T-helper 2 cell (primary cell): ENCODE results near the gene ZBTB2.
"Not testable (repeated sequence)": the region's sequence is repeated elsewhere in the genome, so short reads cannot be mapped to it uniquely, and the experiment has no call there.

Experiments
- DNase-seq, 5 experiments: peaks; one replicate each; pipeline versions ENCODE4 v3.0.0 to v3.0.0-alpha.2; 2012 to 2022

The ZBTB2 gene

DNA sequence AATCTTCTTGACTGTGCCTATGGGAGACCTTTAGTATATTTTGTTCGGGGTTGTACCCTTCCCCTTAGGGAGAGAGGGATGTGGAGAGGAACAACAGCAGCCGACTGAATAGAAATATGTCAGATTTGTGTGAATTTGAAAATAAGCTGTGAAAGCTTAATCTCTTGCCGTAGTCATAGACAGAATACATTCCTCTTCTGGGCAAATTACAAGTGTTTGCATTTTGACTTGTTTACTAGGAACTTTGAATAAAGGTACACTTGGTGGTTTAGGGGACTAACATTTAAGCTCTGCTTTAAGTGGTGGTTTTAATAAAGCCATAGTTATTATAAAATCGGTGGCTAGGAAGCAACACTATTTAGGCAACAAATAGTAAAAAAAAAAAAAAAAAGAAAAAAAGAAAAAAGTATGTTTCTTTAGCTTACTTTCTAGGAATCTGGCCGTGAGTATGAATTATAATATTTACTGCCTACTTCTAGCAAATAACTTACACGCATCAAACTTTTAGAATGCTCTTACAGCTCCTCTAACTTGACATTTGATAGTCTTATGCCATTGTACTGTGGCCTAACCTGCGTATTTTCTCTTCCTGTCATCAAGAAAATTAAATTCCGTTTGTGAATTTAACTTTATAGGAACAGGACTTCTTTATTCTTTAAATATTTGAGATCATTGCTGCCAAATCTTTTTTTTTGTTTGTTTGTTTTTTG, 65.1 kb downstream of the ZBTB2 start:
- no peak for DNase-seq

- peak in 1 of 5 experiments; percentile 16 for DNase-seq
Observed at GRCh38 chr6:151325075-151326050, 66.0 kb downstream of the ZBTB2 start.

- DNase-seq, result no peak
Observed at GRCh38 chr6:151324488-151324825, 66.9 kb downstream of the ZBTB2 start.

GRCh38 chr6:151323791-151324487, 67.4 kb downstream of the ZBTB2 start:
- peak; percentile 41 to 71 (median 58) for DNase-seq

DNA sequence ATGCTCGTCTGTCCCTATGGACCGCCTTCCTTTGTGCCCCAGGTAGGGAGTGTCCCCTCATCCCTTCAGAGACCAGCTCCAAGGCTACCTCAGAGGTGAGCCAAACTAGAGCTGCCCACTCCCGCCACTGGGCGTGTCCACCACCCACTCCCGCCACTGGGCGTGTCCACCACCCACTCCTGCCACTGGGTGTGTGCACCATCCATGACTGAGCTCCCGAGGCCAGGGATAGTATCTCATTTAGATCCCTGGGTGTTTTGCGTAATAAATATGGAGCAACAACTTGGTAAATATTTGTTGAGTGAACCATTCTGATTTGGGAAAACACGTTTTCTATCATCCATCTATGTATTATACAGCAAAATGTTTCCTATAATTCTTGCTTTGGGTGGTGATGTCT, 68.8 kb downstream of the ZBTB2 start:
- DNase-seq, result no peak

DNA sequence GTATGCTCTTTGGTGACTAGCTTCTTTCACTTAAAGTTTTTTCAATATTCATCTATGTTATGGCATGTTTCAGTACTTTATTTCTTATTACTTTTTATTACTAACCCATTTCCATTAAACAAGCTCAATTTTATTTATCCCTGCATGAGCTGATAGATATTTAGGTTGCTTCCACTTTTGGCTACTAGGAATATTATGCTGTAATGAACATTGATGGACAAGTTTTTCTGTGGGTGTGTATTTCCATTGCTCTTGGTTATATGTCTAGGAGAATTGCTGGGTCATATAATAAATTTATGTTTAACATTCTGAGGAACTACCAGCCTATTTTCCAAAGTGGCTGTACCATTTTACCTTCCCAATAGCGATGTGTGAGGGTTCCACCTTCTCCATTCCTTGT, 69.9 kb downstream of the ZBTB2 start:
- DNase-seq, result no peak

GRCh38 chr6:151320140-151320539, 71.2 kb downstream of the ZBTB2 start:
- no peak for DNase-seq

- no peak for DNase-seq
Observed at GRCh38 chr6:151317995-151318365, 73.4 kb downstream of the ZBTB2 start.

- no peak for DNase-seq
Observed at GRCh38 chr6:151317103-151317994, 74.0 kb downstream of the ZBTB2 start.

DNA sequence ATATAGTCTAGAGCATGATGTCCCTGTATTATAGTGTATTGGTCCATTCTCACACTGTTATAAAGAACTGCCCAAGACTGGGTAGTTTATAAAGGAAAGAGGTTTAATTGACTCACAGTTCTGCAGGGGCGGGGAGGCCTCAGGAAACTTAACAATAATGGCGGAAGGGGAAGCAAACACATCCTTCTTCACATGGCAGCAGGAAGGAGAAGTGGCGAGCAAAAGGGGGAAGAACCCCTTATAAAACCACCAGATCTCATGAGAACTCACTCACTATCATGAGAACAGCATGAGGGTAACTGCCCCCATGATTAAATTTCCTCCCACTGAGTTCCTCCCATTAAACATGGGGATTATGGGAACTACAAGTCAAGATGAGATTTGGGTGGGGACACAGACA, 75.7 kb downstream of the ZBTB2 start:
- not testable (repeated sequence) for DNase-seq
